GM06990 (cell line): ENCODE data around the gene BAZ1B.

Experiments
- DNase-seq: peaks from one replicate; pipeline ENCODE4 v3.0.0-alpha.2; 2011; ENCODE audit not compliant: insufficient read length; ENCODE audit errors: extremely low read depth
- H3K27me3 ChIP-seq: replicated peaks from 2 replicates; pipeline ENCODE4 v1.6.0; 2011; ENCODE audit warnings: low read length; ENCODE audit not compliant: control insufficient read depth, insufficient read depth
- H3K36me3 ChIP-seq: 2 replicates; pipeline ENCODE4 v1.5.1; 2011; ENCODE audit warnings: low read length; ENCODE audit not compliant: control insufficient read depth, insufficient read depth
- H3K4me3 ChIP-seq: replicated peaks from 2 replicates; pipeline ENCODE4 v1.5.1; 2011; ENCODE audit warnings: low read depth, mild to moderate bottlenecking, control low read depth, low read length
- TF ChIP-seq, protein P1 (sequence below): IDR thresholded peaks from 2 replicates; pipeline ENCODE4 v1.5.1; 2011; ENCODE audit warnings: low read length, control low read depth, mild to moderate bottlenecking, inconsistent platforms; ENCODE audit not compliant: insufficient read depth, poor library complexity, severe bottlenecking

Gene BAZ1B

DNA sequence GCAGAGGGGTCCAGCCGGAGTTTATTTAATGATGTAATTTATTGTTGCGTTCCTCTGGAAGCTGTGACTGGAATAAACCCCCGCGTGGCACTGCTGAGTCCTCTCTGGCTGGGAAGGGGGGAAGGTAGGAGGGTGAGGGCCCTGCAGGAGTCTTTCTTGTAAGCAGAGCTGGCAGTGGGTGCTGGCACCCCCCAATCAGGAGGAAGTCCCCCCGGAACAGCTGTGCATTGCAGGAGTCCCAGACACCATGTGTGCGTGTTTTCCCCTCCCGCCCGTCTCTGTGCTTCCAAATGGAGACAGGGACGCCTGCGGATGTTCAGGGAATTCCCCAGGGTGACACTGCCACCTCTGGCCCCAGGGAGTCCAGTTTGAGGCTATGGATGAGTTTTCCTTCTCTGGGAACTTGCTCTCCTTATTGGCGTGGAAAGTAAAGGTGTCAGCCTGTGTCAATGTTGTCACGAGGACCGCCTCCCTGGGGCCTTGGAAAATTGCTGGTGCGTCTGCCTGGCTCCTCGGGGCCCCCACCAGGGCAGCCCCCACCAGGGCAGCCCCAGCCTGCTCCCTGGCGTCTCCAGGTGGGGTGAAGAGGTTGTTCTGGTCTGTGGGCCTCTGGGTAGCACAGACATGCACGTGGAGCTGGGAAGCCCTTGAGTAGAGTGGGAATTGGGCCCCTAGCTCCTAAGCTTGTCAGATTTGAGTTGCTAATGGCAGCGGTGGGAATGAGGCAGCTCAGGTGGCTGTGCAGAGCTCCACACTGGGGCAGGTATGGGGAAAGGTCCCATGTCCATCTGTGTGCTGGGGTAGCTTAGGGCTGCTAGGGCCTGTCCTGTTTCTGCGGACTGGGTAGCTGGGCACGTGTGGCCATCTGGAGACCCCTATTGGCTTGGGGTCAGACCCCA, 85.8 kb downstream of the BAZ1B start:
- H3K36me3 ChIP-seq, result peaks cover 3% of the 10 kb centered on the region; the same call in 1 of the 2 replicates
- TF ChIP-seq, protein P1, sequence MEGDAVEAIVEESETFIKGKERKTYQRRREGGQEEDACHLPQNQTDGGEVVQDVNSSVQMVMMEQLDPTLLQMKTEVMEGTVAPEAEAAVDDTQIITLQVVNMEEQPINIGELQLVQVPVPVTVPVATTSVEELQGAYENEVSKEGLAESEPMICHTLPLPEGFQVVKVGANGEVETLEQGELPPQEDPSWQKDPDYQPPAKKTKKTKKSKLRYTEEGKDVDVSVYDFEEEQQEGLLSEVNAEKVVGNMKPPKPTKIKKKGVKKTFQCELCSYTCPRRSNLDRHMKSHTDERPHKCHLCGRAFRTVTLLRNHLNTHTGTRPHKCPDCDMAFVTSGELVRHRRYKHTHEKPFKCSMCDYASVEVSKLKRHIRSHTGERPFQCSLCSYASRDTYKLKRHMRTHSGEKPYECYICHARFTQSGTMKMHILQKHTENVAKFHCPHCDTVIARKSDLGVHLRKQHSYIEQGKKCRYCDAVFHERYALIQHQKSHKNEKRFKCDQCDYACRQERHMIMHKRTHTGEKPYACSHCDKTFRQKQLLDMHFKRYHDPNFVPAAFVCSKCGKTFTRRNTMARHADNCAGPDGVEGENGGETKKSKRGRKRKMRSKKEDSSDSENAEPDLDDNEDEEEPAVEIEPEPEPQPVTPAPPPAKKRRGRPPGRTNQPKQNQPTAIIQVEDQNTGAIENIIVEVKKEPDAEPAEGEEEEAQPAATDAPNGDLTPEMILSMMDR, result no peak
- DNase-seq, result no peak
- H3K27me3 ChIP-seq, result no peaks in the 10 kb centered on the region
- no peak overlapping the region for H3K4me3 ChIP-seq

DNA sequence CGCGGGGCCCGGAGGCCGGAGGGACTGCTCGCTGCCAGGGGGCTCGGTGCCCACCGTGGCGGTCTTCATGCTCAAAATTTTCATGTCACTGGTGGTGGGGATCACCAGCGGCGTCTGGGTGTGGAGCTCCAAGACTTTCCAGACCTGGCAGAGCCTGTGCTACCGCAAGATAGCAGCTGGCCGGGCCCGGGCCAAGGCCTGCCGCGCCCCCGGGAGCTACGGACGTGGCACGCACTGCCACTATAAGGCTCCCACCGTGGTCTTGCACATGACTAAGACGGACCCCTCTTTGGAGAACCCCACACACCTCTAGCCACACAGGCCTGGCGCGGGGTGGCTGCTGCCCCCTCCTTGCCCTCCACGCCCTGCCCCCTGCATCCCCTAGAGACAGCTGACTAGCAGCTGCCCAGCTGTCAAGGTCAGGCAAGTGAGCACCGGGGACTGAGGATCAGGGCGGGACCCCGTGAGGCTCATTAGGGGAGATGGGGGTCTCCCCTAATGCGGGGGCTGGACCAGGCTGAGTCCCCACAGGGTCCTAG, 86.6 kb downstream of the BAZ1B start:
- no peak for DNase-seq
- Histone ChIP-seq H3K36me3 (peaks cover 3% of the 10 kb centered on the region; the same call in 1 of the 2 replicates), H3K27me3 (no peaks in the 10 kb centered on the region), H3K4me3 (no peak overlapping the region)
- TF ChIP-seq, protein P1, result no peak

- TF ChIP-seq, protein P1, result no peak
- DNase-seq, result no peak
- Histone ChIP-seq H3K4me3 (no peak overlapping the region), H3K27me3 (no peaks in the 10 kb centered on the region), H3K36me3 (peaks cover 3% of the 10 kb centered on the region; the same call in 1 of the 2 replicates)
Observed at GRCh38 chr7:73434701-73435069, 87.4 kb downstream of the BAZ1B start.

- TF ChIP-seq, protein P1, result no peak
- Histone ChIP-seq H3K27me3 (no peaks in the 10 kb centered on the region), H3K36me3 (no peaks in the 10 kb centered on the region), H3K4me3 (no peak overlapping the region)
- no peak for DNase-seq
Observed at GRCh38 chr7:73433924-73434700, 88.0 kb downstream of the BAZ1B start.

DNA sequence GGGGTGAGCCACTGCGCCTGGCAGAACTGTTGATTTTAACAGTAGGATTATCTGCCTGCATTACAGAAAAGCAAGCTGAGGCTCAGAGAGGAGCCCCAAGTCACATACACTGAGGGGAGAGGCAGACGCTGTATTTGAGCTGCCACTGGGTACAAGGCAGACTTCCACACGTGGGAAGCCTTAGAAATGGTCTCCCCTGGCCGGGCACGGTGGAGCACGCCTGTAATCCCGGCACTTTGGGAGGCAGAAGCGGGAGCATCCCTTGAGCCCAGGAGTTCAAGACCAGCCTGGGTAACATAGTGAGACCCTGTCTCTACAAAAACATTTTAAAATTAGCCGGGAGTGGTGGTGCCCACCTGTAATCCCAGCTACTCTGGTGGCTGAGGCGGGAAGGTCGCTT, 89.4 kb downstream of the BAZ1B start:
- no peak for DNase-seq
- TF ChIP-seq, protein P1, result no peak
- H3K4me3 ChIP-seq, result no peak overlapping the region
- H3K27me3 ChIP-seq, result no peaks in the 10 kb centered on the region
- no peaks in the 10 kb centered on the region for H3K36me3 ChIP-seq
